HEK293T (cell line): Measurements from ENCODE around the gene BORCS5.

ENCODE experiments used
- CTCF ChIA-PET: fragments of 350-600 bp; formaldehyde crosslinking; extraction: SDS; loops from one replicate; lab custom pipeline; 2021; ENCODE audit warnings: antibody characterized with exemption, inconsistent platforms; lab: Yijun Ruan, JAX
- POLR2A ChIA-PET: fragments of 350-600 bp; formaldehyde crosslinking; extraction: SDS; loops from one replicate; lab custom pipeline; 2020; ENCODE audit warnings: antibody characterized with exemption, inconsistent platforms; lab: Yijun Ruan, JAX
- DNase-seq: peaks from one replicate; pipeline ENCODE4 v3.0.0; 2012; ENCODE audit warnings: mixed read lengths; ENCODE audit errors: extremely low spot score
- ARNT ChIP-seq: fragments of 450-650 bp; IDR thresholded peaks from 2 replicates; pipeline ENCODE4 v1.6.1; 2017; ENCODE audit warnings: mild to moderate bottlenecking
- BHLHE40 ChIP-seq: fragments of 450-650 bp; IDR thresholded peaks from 2 replicates; pipeline ENCODE4 v1.6.1; 2016; ENCODE audit warnings: mild to moderate bottlenecking, moderate library complexity, borderline replicate concordance
- CTBP1 ChIP-seq: fragments of 450-650 bp; IDR thresholded peaks from 2 replicates; pipeline ENCODE4 v1.6.1; 2016; ENCODE audit warnings: borderline replicate concordance
- ELF4 ChIP-seq: fragments of 450-650 bp; IDR thresholded peaks from 2 replicates; pipeline ENCODE4 v1.6.1; 2017; ENCODE audit warnings: antibody characterized with exemption
- FOXA1 ChIP-seq: fragments of 450-650 bp; IDR thresholded peaks from 2 replicates; pipeline ENCODE4 v1.6.1; 2016; ENCODE audit warnings: mild to moderate bottlenecking
- FOXK2 ChIP-seq: fragments of 450-650 bp; IDR thresholded peaks from 2 replicates; pipeline ENCODE4 v1.6.1; 2016; ENCODE audit warnings: mild to moderate bottlenecking
- FOXM1 ChIP-seq: fragments of 450-650 bp; IDR thresholded peaks from 2 replicates; pipeline ENCODE4 v1.6.1; 2017; ENCODE audit warnings: mild to moderate bottlenecking, borderline replicate concordance
- HDGF ChIP-seq: fragments of 450-650 bp; IDR thresholded peaks from 2 replicates; pipeline ENCODE4 v1.6.1; 2017; ENCODE audit warnings: antibody characterized with exemption, borderline replicate concordance
- L3MBTL2 ChIP-seq: fragments of 450-650 bp; conservative IDR thresholded peaks from 2 replicates; pipeline ENCODE4 v1.6.1; 2016; ENCODE audit warnings: mild to moderate bottlenecking
- LEF1 ChIP-seq: fragments of 450-650 bp; IDR thresholded peaks from 2 replicates; pipeline ENCODE4 v1.6.1; 2017; ENCODE audit warnings: mild to moderate bottlenecking, borderline replicate concordance
- NFRKB ChIP-seq: fragments of 450-650 bp; IDR thresholded peaks from 2 replicates; pipeline ENCODE4 v1.6.1; 2016; ENCODE audit warnings: mild to moderate bottlenecking, moderate library complexity
- SP1 ChIP-seq: fragments of 450-650 bp; IDR thresholded peaks from 2 replicates; pipeline ENCODE4 v1.6.1; 2017
- SUZ12 ChIP-seq: fragments of 450-650 bp; IDR thresholded peaks from 2 replicates; pipeline ENCODE4 v1.6.1; 2016; ENCODE audit warnings: mild to moderate bottlenecking
- TARDBP ChIP-seq: fragments of 450-650 bp; IDR thresholded peaks from 2 replicates; pipeline ENCODE4 v1.6.1; 2016
- ZNF384 ChIP-seq: fragments of 450-650 bp; IDR thresholded peaks from 2 replicates; pipeline ENCODE4 v1.6.1; 2016
- TF ChIP-seq, protein P1 (sequence below): fragments of 450-650 bp; IDR thresholded peaks from 2 replicates; pipeline ENCODE4 v1.6.1; 2016

The BORCS5 gene

DNA sequence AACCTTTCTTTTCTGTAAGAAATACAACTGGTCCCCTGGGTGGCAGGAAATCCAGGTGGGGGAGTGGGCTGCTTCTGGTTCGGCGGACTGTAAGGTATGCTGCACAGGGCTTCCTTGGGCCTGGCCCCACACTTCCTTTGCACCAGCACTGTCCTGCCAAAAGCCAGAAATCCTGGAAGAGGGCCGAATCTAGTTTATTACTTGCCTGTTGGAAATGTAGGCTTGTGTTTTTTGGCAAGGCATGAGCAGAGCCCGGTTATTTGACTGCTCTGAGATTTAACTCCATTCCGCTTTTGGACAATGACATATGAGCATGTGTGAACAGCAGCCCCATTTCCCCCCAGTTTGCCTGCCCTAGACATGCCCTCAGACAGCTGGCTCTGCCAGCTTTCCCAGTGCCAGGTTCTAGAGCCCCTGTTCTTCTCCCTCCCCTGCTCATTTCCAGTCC lies 86.6 kb downstream of the BORCS5 start:
- TF ChIP-seq TARDBP (no peak), ARNT (no peak), HDGF (no peak), NFRKB (no peak), ELF4 (no peak), SUZ12 (no peak), CTBP1 (no peak), SP1 (no peak), FOXK2 (no peak), L3MBTL2 (no peak), LEF1 (no peak), FOXM1 (no peak), ZNF384 (no peak), FOXA1 (no peak)
- TF ChIP-seq, protein P1, sequence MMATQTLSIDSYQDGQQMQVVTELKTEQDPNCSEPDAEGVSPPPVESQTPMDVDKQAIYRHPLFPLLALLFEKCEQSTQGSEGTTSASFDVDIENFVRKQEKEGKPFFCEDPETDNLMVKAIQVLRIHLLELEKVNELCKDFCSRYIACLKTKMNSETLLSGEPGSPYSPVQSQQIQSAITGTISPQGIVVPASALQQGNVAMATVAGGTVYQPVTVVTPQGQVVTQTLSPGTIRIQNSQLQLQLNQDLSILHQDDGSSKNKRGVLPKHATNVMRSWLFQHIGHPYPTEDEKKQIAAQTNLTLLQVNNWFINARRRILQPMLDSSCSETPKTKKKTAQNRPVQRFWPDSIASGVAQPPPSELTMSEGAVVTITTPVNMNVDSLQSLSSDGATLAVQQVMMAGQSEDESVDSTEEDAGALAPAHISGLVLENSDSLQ, result no peak
- POLR2A ChIA-PET, result interaction anchor here (1.2 kb wide), 1 partner anchor 115 kb away, joined by 4 read pairs; no protein-coding TSS in a partner anchor
- no peak for DNase-seq
- CTCF ChIA-PET, result no interaction called here

DNA sequence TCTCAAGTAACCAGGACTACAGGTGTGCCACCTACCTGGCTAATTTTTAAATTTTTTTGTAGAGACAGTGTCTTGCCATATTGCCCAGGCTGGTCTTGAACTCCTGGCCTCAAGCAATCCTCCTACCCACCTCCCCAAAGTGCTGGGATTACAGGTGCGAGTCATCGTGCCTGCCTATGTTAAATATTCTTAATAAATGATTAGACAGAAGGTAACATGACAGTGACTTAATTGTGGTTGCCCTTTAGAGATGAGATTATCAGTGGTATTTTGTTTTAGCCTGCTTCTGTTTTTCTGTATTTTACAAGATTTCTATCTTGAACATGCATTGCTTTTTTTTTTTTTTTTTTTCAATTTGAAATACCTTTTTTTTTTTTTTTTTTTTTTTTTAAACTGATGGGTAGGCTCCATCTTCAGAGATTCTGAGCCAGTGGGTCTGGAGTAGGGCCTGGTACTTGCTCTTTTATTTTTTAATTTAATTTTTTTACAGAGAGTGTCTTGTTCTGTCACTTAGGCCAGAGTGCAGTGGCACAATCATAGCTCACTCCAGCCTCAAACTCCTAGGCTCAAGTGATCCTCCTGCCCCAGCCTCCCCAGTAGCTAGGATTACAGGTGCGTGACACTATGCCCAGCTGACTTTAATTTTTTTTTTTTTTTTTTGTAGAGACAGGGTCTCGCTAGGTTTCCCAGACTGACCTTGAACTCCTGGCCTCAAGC lies 88.4 kb downstream of the BORCS5 start:
- no peak for DNase-seq
- POLR2A ChIA-PET, result no interaction called here
- CTCF ChIA-PET, result no interaction called here
- no peak for TF ChIP-seq BHLHE40
- TF ChIP-seq ARNT, result no peak
- no peak for TF ChIP-seq ZNF384
- no peak for TF ChIP-seq ELF4
- no peak for TF ChIP-seq L3MBTL2
- TF ChIP-seq LEF1, result no peak
- TF ChIP-seq SUZ12, result no peak
- no peak for TF ChIP-seq NFRKB
- no peak for TF ChIP-seq FOXM1
- TF ChIP-seq HDGF, result no peak
- TF ChIP-seq FOXK2, result no peak
- TF ChIP-seq, protein P1, result no peak

DNA sequence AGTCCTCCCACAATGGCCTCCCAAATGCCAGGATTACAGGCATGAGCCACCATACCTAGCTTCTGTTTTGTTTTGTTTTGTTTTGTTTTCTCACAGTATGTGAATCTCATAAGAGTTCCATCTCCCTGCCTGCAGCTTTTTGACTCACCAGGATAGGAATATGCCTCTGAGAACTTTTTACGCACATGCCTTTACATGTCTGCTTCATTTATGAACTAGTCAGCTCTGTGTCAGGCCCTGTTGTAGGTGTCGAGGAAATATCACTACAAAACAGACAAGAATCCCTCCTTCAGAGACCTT lies 89.0 kb downstream of the BORCS5 start:
- CTCF ChIA-PET, result no interaction called here
- TF ChIP-seq ELF4 (no peak), TARDBP (no peak), SUZ12 (no peak), SP1 (no peak), ARNT (no peak), NFRKB (no peak), LEF1 (no peak), FOXA1 (no peak), FOXM1 (no peak), HDGF (no peak), CTBP1 (no peak), L3MBTL2 (no peak), ZNF384 (no peak)
- DNase-seq, result no peak
- POLR2A ChIA-PET, result no interaction called here

DNA sequence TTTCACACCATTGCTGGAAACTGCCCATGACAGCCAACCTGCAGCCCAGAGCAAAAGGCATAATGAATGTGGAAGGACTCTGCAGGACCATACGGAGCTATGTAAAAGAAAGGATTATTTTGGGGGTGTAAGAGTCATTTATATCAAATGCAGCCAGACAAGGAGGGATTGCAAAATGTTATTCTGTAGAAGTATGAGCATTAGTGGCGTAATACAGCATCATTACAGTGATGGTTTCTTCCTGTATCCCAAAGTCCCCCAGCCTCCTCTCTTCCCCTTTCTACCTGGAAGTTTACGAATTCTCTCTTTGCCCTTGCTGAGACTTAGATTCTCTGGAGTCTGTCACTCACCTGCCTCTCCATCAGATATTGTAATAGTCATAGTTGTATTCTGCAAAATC lies 89.9 kb downstream of the BORCS5 start:
- ChIA-PET CTCF (no interaction called here), POLR2A (no interaction called here)
- DNase-seq, result no peak
- TF ChIP-seq ARNT (no peak), TARDBP (no peak)

DNA sequence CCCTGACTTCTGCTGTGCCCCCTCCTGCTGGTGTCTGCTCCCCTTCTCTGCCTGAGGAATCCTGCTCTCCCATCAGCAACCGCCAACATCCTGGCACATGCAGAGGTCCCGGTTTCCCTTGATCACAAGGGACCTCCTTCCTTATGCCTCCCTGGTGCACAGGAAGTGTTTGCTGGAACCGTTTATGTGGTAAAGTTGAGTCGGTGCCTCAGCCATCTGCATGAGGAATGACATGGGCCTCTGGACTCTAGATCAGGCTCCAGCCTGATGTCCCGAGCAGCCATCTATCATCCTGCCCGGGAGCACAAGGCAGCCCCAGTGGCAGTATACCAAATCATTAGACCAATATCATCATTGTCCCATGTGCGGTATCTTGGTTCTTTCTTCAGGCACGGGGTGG lies 90.4 kb downstream of the BORCS5 start:
- TF ChIP-seq NFRKB (no peak), CTBP1 (no peak), TARDBP (no peak), HDGF (no peak), ELF4 (no peak), LEF1 (no peak), ZNF384 (no peak), FOXM1 (no peak), SUZ12 (no peak), SP1 (no peak), FOXK2 (no peak), FOXA1 (no peak)
- TF ChIP-seq, protein P1, result no peak
- DNase-seq, result no peak
- ChIA-PET POLR2A (no interaction called here), CTCF (no interaction called here)

DNA sequence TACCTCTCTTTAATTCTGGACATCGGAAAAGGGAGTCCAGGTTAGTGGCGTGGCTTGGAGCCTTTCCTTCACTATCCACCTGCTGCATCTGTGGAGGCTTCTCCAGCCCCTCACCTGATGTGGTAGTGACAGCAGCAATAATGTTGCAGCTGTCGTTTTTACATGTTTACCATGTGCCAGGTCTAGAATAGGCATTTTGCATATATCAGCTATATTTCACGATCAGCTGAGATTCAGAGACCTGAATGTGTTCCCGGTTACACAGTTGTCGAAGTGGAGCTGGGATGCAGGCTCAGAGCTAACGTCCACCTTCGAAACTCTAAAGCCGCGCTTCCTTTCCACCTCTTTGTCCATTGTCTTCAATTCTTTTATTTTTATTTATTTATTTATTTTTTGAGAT lies 91.0 kb downstream of the BORCS5 start:
- no peak for DNase-seq
- no peak for TF ChIP-seq TARDBP
- TF ChIP-seq FOXA1, result no peak
- no peak for TF ChIP-seq FOXK2
- CTCF ChIA-PET, result no interaction called here
- POLR2A ChIA-PET, result no interaction called here

DNA sequence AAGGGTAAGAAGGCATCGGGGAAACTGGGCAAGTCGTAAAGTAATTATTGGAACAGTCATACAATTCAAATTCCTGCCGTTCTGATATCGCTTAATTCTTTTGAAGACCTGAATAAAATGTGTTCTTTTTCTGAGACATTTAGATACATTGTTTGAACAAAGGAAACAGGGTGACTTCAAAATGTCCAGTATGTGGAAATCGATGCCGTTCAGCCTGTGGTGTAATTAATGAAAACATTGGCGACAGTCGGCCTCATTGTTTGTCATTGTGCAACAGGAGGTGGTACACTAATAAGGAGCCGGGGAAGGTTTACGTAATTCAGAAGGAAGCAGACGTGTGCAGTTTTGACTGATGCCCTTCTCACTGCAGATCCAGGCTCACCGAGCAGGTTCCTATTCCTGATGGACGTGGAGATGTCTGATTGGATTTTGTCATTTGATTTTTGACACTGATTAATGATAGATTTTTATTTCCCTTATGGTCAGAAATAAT lies 92.7 kb downstream of the BORCS5 start:
- POLR2A ChIA-PET, result no interaction called here
- no peak for DNase-seq
- CTCF ChIA-PET, result interaction anchor here (0.6 to 0.8 kb wide), 2 partner anchors 207 to 292 kb away, joined by 3 read pairs; no protein-coding TSS in a partner anchor
- TF ChIP-seq ZNF384 (no peak), FOXM1 (no peak), HDGF (no peak), NFRKB (no peak), L3MBTL2 (no peak), BHLHE40 (no peak), FOXA1 (no peak), CTBP1 (no peak), TARDBP (no peak), FOXK2 (no peak), ARNT (no peak), LEF1 (no peak), SUZ12 (no peak), SP1 (no peak)
- TF ChIP-seq, protein P1, result no peak
